ENCODE results near the gene BMERB1. TPM values are rescaled to one million over a fixed set of nuclear protein-coding genes. Genes with fewer than 3 reads are reported as not detected.
A peak's percentile ranks its signal among the peaks of the same experiment; 100 is the strongest.

The BMERB1 gene
- total and polyA plus RNA-seq, 9 of the 15 experiments (the other 6 are each of a cell fraction or from before 2014, with no cell fraction given) = 0.29 to 2.9 (median 0.94) TPM

- TF ChIP-seq, protein P1, sequence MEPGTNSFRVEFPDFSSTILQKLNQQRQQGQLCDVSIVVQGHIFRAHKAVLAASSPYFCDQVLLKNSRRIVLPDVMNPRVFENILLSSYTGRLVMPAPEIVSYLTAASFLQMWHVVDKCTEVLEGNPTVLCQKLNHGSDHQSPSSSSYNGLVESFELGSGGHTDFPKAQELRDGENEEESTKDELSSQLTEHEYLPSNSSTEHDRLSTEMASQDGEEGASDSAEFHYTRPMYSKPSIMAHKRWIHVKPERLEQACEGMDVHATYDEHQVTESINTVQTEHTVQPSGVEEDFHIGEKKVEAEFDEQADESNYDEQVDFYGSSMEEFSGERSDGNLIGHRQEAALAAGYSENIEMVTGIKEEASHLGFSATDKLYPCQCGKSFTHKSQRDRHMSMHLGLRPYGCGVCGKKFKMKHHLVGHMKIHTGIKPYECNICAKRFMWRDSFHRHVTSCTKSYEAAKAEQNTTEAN (CRISPR knock-in tag; IDR thresholded peaks at IDR 0.05) = no peak
- TF ChIP-seq, protein P2, sequence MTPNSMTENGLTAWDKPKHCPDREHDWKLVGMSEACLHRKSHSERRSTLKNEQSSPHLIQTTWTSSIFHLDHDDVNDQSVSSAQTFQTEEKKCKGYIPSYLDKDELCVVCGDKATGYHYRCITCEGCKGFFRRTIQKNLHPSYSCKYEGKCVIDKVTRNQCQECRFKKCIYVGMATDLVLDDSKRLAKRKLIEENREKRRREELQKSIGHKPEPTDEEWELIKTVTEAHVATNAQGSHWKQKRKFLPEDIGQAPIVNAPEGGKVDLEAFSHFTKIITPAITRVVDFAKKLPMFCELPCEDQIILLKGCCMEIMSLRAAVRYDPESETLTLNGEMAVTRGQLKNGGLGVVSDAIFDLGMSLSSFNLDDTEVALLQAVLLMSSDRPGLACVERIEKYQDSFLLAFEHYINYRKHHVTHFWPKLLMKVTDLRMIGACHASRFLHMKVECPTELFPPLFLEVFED (CRISPR knock-in tag; conservative IDR thresholded peaks at IDR 0.05) = 0 out of 2 replicates have a peak, but pooled peaks have one; percentile 53
- TF ChIP-seq CHD2 (IDR thresholded peaks at IDR 0.05; ENCODE audit: low read depth, low read length) (no peak), ESRRB (CRISPR knock-in tag; IDR thresholded peaks at IDR 0.05; ENCODE audit: borderline replicate concordance) (no peak), ZNF184 (CRISPR knock-in tag; IDR thresholded peaks at IDR 0.05) (no peak), ZNF778 (CRISPR knock-in tag; IDR thresholded peaks at IDR 0.05) (no peak), TAF1 (IDR thresholded peaks at IDR 0.05; ENCODE audit: control insufficient read depth, extremely low read depth, insufficient read depth, low read length, severe bottlenecking) (peak; percentile 47), SNIP1 (IDR thresholded peaks at IDR 0.05; ENCODE audit: low read depth) (no peak), NR4A1 (CRISPR knock-in tag; IDR thresholded peaks at IDR 0.05) (no peak), NR4A1 (tag; IDR thresholded peaks at IDR 0.05) (peak; percentile 59; the same call in 1 of the 2 replicates), SETDB1 (IDR thresholded peaks at IDR 0.05; ENCODE audit: low read length) (no peak), MXI1 (IDR thresholded peaks at IDR 0.05; ENCODE audit: low read depth, low read length) (no peak), ZFX (CRISPR knock-in tag; IDR thresholded peaks at IDR 0.05) (peak; percentile 18; the same call in 1 of the 2 replicates), TCF3 (CRISPR knock-in tag; IDR thresholded peaks at IDR 0.05) (peak; percentile 98), CCNT2 (IDR thresholded peaks at IDR 0.05; ENCODE audit: borderline replicate concordance, extremely low read depth, insufficient read length, low read depth, low read length) (peak; percentile 69), CTBP1 (IDR thresholded peaks at IDR 0.05; ENCODE audit: borderline replicate concordance) (peak; percentile 58; the same call in 1 of the 2 replicates), GTF2E2 (tag; IDR thresholded peaks at IDR 0.05) (no peak), ZBED1 (IDR thresholded peaks at IDR 0.05) (peak; percentile 77), HMG20A (CRISPR knock-in tag; conservative IDR thresholded peaks at IDR 0.05) (no peak), EHMT2 (IDR thresholded peaks at IDR 0.05) (peak; percentile 52), ZNF561 (CRISPR knock-in tag; conservative IDR thresholded peaks at IDR 0.05) (no peak), PML (IDR thresholded peaks at IDR 0.05; ENCODE audit: low read length) (peak; percentile 98)
- TF ChIP-seq, protein P3, sequence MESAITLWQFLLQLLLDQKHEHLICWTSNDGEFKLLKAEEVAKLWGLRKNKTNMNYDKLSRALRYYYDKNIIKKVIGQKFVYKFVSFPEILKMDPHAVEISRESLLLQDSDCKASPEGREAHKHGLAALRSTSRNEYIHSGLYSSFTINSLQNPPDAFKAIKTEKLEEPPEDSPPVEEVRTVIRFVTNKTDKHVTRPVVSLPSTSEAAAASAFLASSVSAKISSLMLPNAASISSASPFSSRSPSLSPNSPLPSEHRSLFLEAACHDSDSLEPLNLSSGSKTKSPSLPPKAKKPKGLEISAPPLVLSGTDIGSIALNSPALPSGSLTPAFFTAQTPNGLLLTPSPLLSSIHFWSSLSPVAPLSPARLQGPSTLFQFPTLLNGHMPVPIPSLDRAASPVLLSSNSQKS (CRISPR knock-in tag; IDR thresholded peaks at IDR 0.05) = no peak
- TF ChIP-seq, protein P4, sequence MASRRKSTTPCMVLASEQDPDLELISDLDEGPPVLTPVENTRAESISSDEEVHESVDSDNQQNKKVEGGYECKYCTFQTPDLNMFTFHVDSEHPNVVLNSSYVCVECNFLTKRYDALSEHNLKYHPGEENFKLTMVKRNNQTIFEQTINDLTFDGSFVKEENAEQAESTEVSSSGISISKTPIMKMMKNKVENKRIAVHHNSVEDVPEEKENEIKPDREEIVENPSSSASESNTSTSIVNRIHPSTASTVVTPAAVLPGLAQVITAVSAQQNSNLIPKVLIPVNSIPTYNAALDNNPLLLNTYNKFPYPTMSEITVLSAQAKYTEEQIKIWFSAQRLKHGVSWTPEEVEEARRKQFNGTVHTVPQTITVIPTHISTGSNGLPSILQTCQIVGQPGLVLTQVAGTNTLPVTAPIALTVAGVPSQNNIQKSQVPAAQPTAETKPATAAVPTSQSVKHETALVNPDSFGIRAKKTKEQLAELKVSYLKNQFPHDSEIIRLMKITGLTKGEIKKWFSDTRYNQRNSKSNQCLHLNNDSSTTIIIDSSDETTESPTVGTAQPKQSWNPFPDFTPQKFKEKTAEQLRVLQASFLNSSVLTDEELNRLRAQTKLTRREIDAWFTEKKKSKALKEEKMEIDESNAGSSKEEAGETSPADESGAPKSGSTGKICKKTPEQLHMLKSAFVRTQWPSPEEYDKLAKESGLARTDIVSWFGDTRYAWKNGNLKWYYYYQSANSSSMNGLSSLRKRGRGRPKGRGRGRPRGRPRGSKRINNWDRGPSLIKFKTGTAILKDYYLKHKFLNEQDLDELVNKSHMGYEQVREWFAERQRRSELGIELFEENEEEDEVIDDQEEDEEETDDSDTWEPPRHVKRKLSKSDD (conservative IDR thresholded peaks at IDR 0.05; ENCODE audit: low read length) = no peak; the same call in 1 of the 2 replicates
Observed at GRCh38 chr16:15521758-15522509, 87.5 kb downstream of the BMERB1 start (continued).

Data from K562 (cell line).